ENCODE results near the gene TMEM52. TPM values are rescaled to one million over a fixed set of nuclear protein-coding genes. Genes with fewer than 3 reads are reported as not detected.
A peak's percentile ranks its signal among the peaks of the same experiment; 100 is the strongest.

The TMEM52 gene
- total and polyA plus RNA-seq, 2 of the 8 experiments (the other 6 are each of a cell fraction or from before 2014, with no cell fraction given), result 14.6 to 30.2 TPM

DNA sequence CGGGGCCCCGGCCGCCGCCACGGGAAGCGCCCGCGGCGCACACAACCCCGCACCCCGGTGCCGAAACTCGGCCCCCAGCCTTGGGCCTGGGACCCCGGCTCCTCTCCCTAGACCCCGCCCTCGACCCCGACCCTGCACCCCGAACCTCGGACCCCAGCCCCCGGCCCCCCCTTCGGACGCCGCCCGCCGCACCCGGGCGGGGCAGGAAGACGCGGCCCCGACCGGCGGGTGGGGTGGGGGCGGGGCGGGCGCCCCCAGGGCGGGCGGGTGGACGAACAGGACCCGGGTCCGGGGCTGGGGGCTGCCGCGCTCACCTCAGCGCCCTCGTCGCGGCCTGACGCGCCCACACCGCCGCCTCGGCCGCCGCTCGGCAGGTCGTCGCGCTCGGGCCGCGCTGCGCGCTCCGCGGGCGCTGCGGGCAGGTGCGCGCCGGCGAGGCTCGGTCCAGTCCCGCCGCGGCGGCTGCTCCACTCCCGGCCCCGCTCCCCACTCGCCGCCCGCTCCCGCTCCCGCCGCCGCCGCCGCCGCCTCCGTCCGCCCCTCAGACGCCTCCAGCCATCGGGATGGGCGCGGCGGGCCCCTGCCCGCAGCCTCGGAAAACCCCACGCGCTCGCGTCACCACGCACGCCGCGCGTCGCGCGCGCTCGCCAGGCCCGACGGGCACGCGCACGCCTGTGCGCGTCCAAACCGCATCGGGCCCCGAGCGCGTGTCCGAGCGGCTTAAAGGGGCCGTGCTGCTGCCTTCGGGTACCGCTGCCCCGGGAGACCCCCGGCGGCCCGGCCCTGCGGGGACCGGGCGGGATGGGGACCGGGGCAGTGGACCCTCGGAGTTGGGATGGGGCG, 28.4 kb downstream of the TMEM52 start, which contains the start of gene GNB1 (continued):
- no peak for TF ChIP-seq CHD7 (IDR thresholded peaks at IDR 0.05; ENCODE audit: insufficient replicate concordance, low read length)
- TF ChIP-seq EZH2 (IDR thresholded peaks at IDR 0.05; ENCODE audit: low read depth, low read length, severe bottlenecking), result no peak
- no peak for TF ChIP-seq TCF12 (IDR thresholded peaks at IDR 0.05; ENCODE audit: low read depth, low read length)
- peak; percentile 90 for TF ChIP-seq CREB1 (IDR thresholded peaks at IDR 0.05)
- no peak for TF ChIP-seq SP1 (IDR thresholded peaks at IDR 0.05; ENCODE audit: low read depth, low read length)
- peak; percentile 71; the same call in 1 of the 2 replicates for TF ChIP-seq TAF1 (IDR thresholded peaks at IDR 0.05; ENCODE audit: low read depth, low read length)
- TF ChIP-seq RBBP5 (IDR thresholded peaks at IDR 0.05; ENCODE audit: borderline replicate concordance, low read depth, low read length), result peak; percentile 30; the same call in 1 of the 2 replicates
- no peak; the same call in 1 of the 2 replicates for TF ChIP-seq POLR2AphosphoS5 (IDR thresholded peaks at IDR 0.05; ENCODE audit: low read depth, low read length)
- no peak for TF ChIP-seq ASH2L (IDR thresholded peaks at IDR 0.05; ENCODE audit: low read length)
- no peak for TF ChIP-seq KDM1A (IDR thresholded peaks at IDR 0.05; ENCODE audit: borderline replicate concordance, low read length)
- no peak for TF ChIP-seq SRF (IDR thresholded peaks at IDR 0.05; ENCODE audit: low read depth, low read length)

All from H1 (cell line).